RCC 7860 (cell line): Measurements from ENCODE around the gene SLC6A1.

Source experiments
- DNase-seq: peaks from one replicate; pipeline ENCODE4 v3.0.0-alpha.2; 2015; ENCODE audit warnings: low spot score
- FAIRE-seq: peaks from 2 replicates; lab custom pipeline; 2012; peaks lifted over from hg19 to GRCh38; lab: Jason Lieb, UNC

Gene SLC6A1

GRCh38 chr3:10992943-10993728 lies 588 bp downstream of the SLC6A1 start:
- no peak for DNase-seq
- FAIRE-seq = no peak

- FAIRE-seq (no peak), DNase-seq (no peak)
These were observed 1.1 kb downstream of the SLC6A1 start for GRCh38 chr3:10993729-10994065.

- FAIRE-seq (no peak), DNase-seq (no peak)
These were observed 1.8 kb downstream of the SLC6A1 start for GRCh38 chr3:10994306-10994705.

GRCh38 chr3:10995871-10996270 lies 3.3 kb downstream of the SLC6A1 start:
- FAIRE-seq (no peak), DNase-seq (no peak)

GRCh38 chr3:10996345-10997013 lies 3.9 kb downstream of the SLC6A1 start:
- no peak for DNase-seq
- no peak for FAIRE-seq

GRCh38 chr3:10997196-10997595 lies 4.6 kb downstream of the SLC6A1 start:
- no peak for FAIRE-seq
- no peak for DNase-seq

GRCh38 chr3:10998542-10998941 lies 6.0 kb downstream of the SLC6A1 start:
- DNase-seq (no peak), FAIRE-seq (no peak)

- DNase-seq (no peak), FAIRE-seq (no peak)
These were observed 6.9 kb downstream of the SLC6A1 start for GRCh38 chr3:10999221-11000107.

- DNase-seq = no peak
- FAIRE-seq = no peak
These were observed 8.0 kb downstream of the SLC6A1 start for GRCh38 chr3:11000528-11000927.

- no peak for DNase-seq
- FAIRE-seq = no peak
These were observed 8.6 kb downstream of the SLC6A1 start for GRCh38 chr3:11001020-11001657.

GRCh38 chr3:11001658-11002021 lies 9.1 kb downstream of the SLC6A1 start:
- DNase-seq (no peak), FAIRE-seq (no peak)

- DNase-seq (no peak), FAIRE-seq (no peak)
These were observed 9.8 kb downstream of the SLC6A1 start for GRCh38 chr3:11002371-11002807.

- no peak for DNase-seq
- FAIRE-seq = no peak
These were observed 12.0 kb downstream of the SLC6A1 start for GRCh38 chr3:11004563-11004962.

GRCh38 chr3:11005686-11006256 lies 13.2 kb downstream of the SLC6A1 start:
- no peak for FAIRE-seq
- no peak for DNase-seq

- no peak for FAIRE-seq
- DNase-seq = no peak
These were observed 14.7 kb downstream of the SLC6A1 start for GRCh38 chr3:11006986-11007933.

- FAIRE-seq = no peak
- DNase-seq = no peak
These were observed 17.4 kb downstream of the SLC6A1 start for GRCh38 chr3:11009898-11010297.

- DNase-seq = no peak
- FAIRE-seq = no peak
These were observed 18.0 kb downstream of the SLC6A1 start for GRCh38 chr3:11010426-11011165.

- no peak for DNase-seq
- no peak for FAIRE-seq
These were observed 21.7 kb downstream of the SLC6A1 start for GRCh38 chr3:11014253-11014652.

- FAIRE-seq (no peak), DNase-seq (no peak)
These were observed 22.2 kb downstream of the SLC6A1 start for GRCh38 chr3:11014752-11015151.
